ENCODE data around the gene FBXW7.

- no peak for TF ChIP-seq EZH2 (IDR thresholded peaks at IDR 0.05; ENCODE audit: low read length, missing control alignments)
- TF ChIP-seq, protein P1, sequence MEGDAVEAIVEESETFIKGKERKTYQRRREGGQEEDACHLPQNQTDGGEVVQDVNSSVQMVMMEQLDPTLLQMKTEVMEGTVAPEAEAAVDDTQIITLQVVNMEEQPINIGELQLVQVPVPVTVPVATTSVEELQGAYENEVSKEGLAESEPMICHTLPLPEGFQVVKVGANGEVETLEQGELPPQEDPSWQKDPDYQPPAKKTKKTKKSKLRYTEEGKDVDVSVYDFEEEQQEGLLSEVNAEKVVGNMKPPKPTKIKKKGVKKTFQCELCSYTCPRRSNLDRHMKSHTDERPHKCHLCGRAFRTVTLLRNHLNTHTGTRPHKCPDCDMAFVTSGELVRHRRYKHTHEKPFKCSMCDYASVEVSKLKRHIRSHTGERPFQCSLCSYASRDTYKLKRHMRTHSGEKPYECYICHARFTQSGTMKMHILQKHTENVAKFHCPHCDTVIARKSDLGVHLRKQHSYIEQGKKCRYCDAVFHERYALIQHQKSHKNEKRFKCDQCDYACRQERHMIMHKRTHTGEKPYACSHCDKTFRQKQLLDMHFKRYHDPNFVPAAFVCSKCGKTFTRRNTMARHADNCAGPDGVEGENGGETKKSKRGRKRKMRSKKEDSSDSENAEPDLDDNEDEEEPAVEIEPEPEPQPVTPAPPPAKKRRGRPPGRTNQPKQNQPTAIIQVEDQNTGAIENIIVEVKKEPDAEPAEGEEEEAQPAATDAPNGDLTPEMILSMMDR (conservative IDR thresholded peaks at IDR 0.05 in 1 of 2, IDR thresholded peaks at IDR 0.05 in 1 of 2; ENCODE audit: low read depth in 1 of 2, low read length in 2 of 2): no peak
Observed at GRCh38 chr4:152510349-152511147, 25.3 kb downstream of the FBXW7 start.
